ENCODE measurements around the gene SLC38A10.

SLC38A10 gene

DNA sequence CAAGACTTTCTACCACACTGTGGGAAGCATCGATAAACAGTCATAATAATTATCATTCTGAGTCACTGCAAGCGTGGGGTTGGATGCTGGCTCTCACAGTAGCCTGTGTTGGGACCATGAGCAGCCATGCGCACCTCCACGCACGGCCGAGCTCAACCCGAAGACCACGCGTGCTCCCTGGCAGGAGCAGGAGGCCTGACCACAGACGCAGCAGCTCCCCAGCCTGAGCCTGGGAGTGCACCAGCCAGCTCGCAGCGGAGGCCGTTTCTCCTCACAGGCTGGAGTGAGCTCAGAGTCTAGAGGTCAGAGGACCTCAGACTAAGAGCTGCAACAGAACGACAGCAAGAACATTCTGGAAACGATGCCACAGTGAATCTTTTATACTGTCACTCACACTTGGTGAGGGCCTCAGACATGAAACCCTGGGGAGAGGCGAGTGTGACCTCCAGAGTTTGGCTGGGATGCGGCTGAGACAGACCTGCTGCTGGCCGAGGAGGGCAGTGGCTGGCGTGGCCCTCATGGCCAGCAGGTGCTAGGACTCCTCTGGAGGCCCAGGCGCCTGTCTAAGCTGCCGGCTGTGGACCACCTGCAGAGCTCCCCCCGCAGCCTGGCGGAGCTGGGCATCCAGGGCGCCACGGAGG, 50.0 kb downstream of the SLC38A10 start:
- no CpG with 5 or more reads among the region's 25 CpGs for WGBS (ENCODE audit: insufficient coverage, insufficient read length)
- no peak overlapping the region for H3K27ac ChIP-seq (ENCODE audit: low read length)
- H3K27me3 ChIP-seq (ENCODE audit: control insufficient read depth, insufficient read depth, low read length): no peaks in the 10 kb centered on the region
- H3K4me3 ChIP-seq (ENCODE audit: low read length): no peak overlapping the region
- no peak for DNase-seq (ENCODE audit: low read depth, low spot score)
- H3K9me3 ChIP-seq (ENCODE audit: control insufficient read depth, insufficient read depth, low read length): no peaks in the 10 kb centered on the region
- peaks cover 4% of the 10 kb centered on the region for H3K4me1 ChIP-seq (ENCODE audit: control insufficient read depth, insufficient read depth, low read length)
- H3K36me3 ChIP-seq (ENCODE audit: control insufficient read depth, insufficient read depth, low read length): peaks cover 6% of the 10 kb centered on the region; the same call in 1 of the 2 replicates

DNA sequence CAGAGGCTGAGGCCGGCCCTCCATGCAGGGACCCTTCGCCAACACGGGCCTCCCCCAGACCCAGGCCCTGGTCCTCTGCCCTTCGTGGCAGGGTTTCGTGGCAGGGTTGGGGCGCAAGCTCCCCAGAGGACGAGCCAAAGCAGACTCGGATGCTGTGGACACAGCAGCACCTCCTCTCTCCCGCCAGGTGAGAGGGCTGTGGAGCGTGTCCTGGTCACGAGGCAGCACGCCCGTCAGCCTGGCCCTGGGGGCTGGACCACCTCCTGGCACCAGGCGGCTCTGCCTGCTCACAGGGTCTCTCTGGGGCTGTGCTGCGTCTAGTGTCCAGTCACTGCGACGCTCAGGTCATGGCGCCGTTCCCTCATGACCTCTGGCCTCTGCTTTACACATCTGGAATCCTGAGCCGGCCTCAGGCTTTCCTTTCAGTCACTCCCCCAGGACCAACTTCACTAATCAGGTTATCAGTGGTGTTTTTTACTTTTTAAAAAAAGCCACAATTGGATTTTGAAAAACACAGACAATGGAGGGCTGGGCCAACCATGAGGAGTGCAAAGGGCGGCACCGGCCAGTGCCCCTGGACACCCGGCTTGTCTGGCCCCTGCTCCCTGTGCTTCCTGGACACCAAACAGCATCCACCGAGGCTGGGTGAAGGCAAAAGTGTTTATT, 50.6 kb downstream of the SLC38A10 start:
- WGBS (ENCODE audit: insufficient coverage, insufficient read length): no CpG with 5 or more reads among the region's 24 CpGs

DNA sequence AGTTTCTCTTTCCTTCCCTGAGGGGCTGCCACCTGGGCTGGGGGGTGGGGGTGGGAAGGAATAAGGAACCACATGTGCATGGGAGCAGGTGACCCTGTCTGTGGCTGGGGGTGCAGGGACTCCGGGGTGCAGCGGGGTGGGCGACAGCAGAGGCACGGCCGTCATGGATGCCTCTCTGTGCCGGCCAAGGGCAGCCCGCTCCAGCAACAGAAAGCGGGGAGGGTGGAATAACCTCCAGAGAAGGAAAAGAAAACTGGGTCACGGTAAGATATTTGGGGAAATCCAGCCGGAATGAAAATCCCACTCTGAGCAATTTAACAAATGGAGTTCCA, 51.8 kb downstream of the SLC38A10 start:
- no peaks in the 10 kb centered on the region for H3K27me3 ChIP-seq (ENCODE audit: control insufficient read depth, insufficient read depth, low read length)
- 0 out of 2 replicates have a peak, but pooled peaks cover 6% of the 10 kb centered on the region for H3K36me3 ChIP-seq (ENCODE audit: control insufficient read depth, insufficient read depth, low read length)
- H3K4me1 ChIP-seq (ENCODE audit: control insufficient read depth, insufficient read depth, low read length): peaks cover 5% of the 10 kb centered on the region
- H3K27ac ChIP-seq (ENCODE audit: low read length): no peak overlapping the region
- no peaks in the 10 kb centered on the region for H3K9me3 ChIP-seq (ENCODE audit: control insufficient read depth, insufficient read depth, low read length)
- no peak overlapping the region for H3K4me3 ChIP-seq (ENCODE audit: low read length)
- no CpG with 5 or more reads among the region's 10 CpGs for WGBS (ENCODE audit: insufficient coverage, insufficient read length)
- DNase-seq (ENCODE audit: low read depth, low spot score): no peak

More for the DNA sequence above, 50.6 kb downstream of the SLC38A10 start:
- peaks cover 6% of the 10 kb centered on the region; the same call in 1 of the 2 replicates for H3K36me3 ChIP-seq (ENCODE audit: control insufficient read depth, insufficient read depth, low read length)
- no peak overlapping the region for H3K27ac ChIP-seq (ENCODE audit: low read length)
- no peak overlapping the region for H3K4me3 ChIP-seq (ENCODE audit: low read length)
- H3K27me3 ChIP-seq (ENCODE audit: control insufficient read depth, insufficient read depth, low read length): no peaks in the 10 kb centered on the region
- DNase-seq (ENCODE audit: low read depth, low spot score): no peak
- peaks cover 7% of the 10 kb centered on the region for H3K4me1 ChIP-seq (ENCODE audit: control insufficient read depth, insufficient read depth, low read length)
- no peaks in the 10 kb centered on the region for H3K9me3 ChIP-seq (ENCODE audit: control insufficient read depth, insufficient read depth, low read length)

DNA sequence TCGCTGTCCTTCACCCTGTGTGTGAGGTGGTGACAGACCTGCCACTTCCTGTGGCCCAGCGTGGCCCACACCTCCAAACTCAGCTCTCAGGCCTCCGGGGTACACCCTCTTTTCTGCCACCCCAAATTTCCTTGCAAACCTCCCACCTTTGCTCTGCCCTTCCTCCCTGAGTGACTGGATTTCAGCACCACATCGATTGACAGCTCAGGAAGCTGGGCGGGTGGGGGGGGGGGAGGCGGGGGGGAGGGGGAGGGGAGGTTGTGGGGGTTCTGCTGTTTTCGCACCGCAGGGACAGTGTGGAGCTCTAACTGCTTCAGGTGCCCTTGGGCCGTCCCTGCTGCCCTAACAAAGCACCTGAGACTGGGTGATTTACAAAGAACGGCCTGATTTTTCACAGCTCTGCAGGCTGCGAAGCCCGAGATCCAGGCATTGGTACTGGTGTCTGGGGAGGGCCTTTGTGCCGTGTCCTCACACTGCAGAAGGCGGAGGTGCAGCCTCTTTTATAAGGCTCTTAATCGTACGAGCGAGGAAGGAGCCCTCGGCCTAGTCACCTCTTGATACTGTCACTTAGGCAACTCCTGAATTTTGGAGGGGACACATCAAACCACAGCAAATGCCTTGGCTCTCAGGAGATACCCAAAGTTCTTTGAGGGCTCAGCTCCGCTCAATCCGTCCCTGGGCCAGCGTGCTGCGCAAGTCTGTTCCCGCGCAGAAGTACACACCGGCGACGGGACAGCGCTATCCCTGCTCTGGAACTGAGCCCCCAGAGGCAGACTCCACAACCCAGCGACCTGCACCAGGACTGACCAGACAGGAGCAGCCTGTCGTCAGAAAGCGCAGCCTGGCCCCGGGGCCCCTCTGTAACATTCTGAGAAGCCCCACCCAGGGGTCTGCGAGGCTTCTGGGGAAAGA, 52.4 kb downstream of the SLC38A10 start:
- WGBS (ENCODE audit: insufficient coverage, insufficient read length): no CpG with 5 or more reads among the region's 33 CpGs
- no peak overlapping the region for H3K27ac ChIP-seq (ENCODE audit: low read length)
- no peak overlapping the region for H3K4me3 ChIP-seq (ENCODE audit: low read length)
- peaks cover 7% of the 10 kb centered on the region for H3K4me1 ChIP-seq (ENCODE audit: control insufficient read depth, insufficient read depth, low read length)
- no peaks in the 10 kb centered on the region for H3K9me3 ChIP-seq (ENCODE audit: control insufficient read depth, insufficient read depth, low read length)
- DNase-seq (ENCODE audit: low read depth, low spot score): no peak
- no peaks in the 10 kb centered on the region for H3K27me3 ChIP-seq (ENCODE audit: control insufficient read depth, insufficient read depth, low read length)
- 0 out of 2 replicates have a peak, but pooled peaks cover 6% of the 10 kb centered on the region for H3K36me3 ChIP-seq (ENCODE audit: control insufficient read depth, insufficient read depth, low read length)

DNA sequence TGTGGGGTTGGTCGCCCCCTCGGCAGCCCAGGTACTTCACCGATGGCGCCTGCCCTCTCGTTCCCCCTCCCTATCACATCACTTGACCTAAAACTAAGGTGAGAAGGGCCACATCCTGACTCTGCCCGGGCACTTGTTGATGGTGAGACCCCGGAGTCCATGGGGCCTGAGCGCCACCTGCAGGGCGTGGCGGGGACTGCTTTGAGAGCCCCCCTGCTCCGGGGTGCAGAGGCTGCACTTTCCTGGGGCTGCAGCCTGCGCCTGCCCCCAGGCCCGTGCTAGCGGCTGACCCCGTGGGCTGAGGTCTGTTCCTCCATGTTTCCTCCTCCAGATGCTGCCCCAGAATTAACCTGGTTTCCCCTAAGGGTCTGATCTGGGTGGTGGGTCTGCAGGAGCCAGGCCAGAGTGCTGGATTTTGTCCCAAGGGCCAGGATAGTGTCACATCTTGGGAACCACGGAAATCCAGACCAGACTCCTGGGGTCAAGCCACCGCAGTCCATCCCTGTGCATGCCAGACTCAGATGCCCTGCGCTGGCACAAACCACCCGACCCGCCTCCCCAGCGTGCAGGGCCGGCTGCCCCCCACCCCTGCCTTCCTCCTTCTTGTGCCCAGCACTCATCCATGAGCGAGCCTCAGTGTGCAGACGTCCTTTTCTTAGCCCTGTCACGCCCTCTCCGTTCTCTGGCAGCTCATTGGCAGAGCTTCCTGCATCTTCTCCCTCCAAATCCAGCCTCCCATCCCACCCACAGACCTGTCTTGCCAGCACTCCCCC, 53.3 kb downstream of the SLC38A10 start:
- Histone ChIP-seq H3K4me3 (ENCODE audit: low read length) (no peak overlapping the region), H3K27me3 (ENCODE audit: control insufficient read depth, insufficient read depth, low read length) (no peaks in the 10 kb centered on the region), H3K36me3 (ENCODE audit: control insufficient read depth, insufficient read depth, low read length) (0 out of 2 replicates have a peak, but pooled peaks cover 6% of the 10 kb centered on the region), H3K4me1 (ENCODE audit: control insufficient read depth, insufficient read depth, low read length) (peaks cover 7% of the 10 kb centered on the region), H3K9me3 (ENCODE audit: control insufficient read depth, insufficient read depth, low read length) (no peaks in the 10 kb centered on the region), H3K27ac (ENCODE audit: low read length) (no peak overlapping the region)
- no CpG with 5 or more reads among the region's 26 CpGs for WGBS (ENCODE audit: insufficient coverage, insufficient read length)
- DNase-seq (ENCODE audit: low read depth, low spot score): no peak

DNA sequence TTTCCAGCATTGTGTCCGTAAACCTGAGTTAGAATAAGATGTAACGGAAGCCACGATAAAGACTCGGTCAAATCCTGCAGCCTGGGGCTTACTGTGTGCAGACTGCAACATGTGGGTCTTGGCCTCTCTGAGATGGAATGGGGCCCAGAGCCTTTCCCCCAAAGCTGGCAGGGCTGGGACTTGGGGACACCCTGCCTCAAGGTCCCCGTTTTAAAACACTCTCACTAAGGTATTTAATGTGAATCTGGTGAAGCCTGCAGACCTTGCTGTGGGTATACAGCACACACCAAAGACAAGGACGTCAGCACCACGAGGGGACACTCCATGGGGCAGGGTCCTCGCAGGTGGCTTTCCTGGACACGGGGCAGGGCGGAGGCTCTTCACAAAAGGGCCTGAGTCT, 53.9 kb downstream of the SLC38A10 start:
- Histone ChIP-seq H3K27ac (ENCODE audit: low read length) (no peak overlapping the region), H3K4me3 (ENCODE audit: low read length) (no peak overlapping the region), H3K4me1 (ENCODE audit: control insufficient read depth, insufficient read depth, low read length) (peaks cover 7% of the 10 kb centered on the region), H3K9me3 (ENCODE audit: control insufficient read depth, insufficient read depth, low read length) (no peaks in the 10 kb centered on the region), H3K27me3 (ENCODE audit: control insufficient read depth, insufficient read depth, low read length) (no peaks in the 10 kb centered on the region), H3K36me3 (ENCODE audit: control insufficient read depth, insufficient read depth, low read length) (0 out of 2 replicates have a peak, but pooled peaks cover 6% of the 10 kb centered on the region)
- no CpG with 5 or more reads among the region's 10 CpGs for WGBS (ENCODE audit: insufficient coverage, insufficient read length)
- DNase-seq (ENCODE audit: low read depth, low spot score): no peak

DNA sequence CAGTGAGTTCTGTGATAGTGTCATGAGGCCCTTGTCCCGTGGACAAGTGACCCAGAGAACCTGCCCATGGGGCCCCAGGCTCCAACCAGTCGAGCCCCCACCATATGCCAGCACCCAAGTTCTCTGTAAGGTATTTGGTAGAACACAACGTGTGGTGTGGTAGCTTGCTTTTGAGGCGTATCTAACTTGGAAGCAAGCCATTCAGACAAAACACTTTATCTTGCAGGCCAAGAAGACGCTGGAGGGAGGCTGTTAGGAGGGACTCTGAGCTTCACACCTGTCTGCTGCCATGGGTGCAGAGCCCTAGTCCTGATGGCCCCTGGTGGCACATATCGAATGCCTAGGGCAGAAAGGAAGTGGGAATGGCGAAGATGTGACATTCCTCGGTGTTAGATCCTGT, 54.3 kb downstream of the SLC38A10 start:
- H3K27me3 ChIP-seq (ENCODE audit: control insufficient read depth, insufficient read depth, low read length): no peaks in the 10 kb centered on the region
- peaks cover 7% of the 10 kb centered on the region for H3K4me1 ChIP-seq (ENCODE audit: control insufficient read depth, insufficient read depth, low read length)
- 0 out of 2 replicates have a peak, but pooled peaks cover 6% of the 10 kb centered on the region for H3K36me3 ChIP-seq (ENCODE audit: control insufficient read depth, insufficient read depth, low read length)
- H3K4me3 ChIP-seq (ENCODE audit: low read length): no peak overlapping the region
- H3K27ac ChIP-seq (ENCODE audit: low read length): no peak overlapping the region
- no CpG with 5 or more reads among the region's 8 CpGs for WGBS (ENCODE audit: insufficient coverage, insufficient read length)
- no peaks in the 10 kb centered on the region for H3K9me3 ChIP-seq (ENCODE audit: control insufficient read depth, insufficient read depth, low read length)
- DNase-seq (ENCODE audit: low read depth, low spot score): no peak

DNA sequence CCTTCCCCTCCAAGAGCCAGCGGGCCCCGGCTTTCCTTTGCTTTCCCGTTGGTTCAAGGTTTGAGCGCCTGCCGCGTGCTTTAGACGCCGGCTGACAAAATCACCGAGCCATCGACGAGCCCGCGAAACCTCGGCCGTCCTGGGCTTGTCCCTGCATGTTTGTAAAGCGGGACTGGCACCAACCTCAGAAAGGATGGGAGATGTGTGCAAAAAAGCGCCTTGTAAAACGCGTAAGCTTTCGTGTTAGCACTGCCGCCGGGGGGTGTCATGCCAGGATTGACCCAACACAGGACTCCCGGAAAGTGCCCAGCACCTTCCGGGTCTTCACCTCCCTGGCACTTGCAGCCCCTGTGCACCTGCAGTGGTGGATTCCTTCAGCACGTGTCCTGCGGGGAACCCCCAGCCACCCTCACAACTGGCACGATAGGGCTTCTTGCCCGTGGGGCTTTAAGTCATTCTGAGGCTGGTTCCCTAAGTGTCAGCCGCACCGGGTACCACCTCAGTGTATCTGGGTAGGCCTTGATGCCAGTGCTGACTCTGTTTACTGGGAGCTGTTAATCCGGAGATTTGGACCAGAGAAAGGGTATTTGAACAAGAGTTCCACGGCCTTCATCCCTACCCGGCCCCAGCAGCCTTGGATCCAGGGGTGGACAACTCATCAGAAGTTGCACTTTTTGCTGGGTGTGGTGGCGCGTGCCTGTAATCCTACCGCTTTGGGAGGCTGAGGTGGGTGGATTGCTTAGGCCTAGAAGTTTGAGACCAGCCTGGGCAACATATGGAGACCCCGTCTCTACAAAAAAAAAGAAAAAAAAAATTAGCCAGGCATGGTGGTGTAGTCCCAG, 55.2 kb downstream of the SLC38A10 start:
- peaks cover 7% of the 10 kb centered on the region for H3K4me1 ChIP-seq (ENCODE audit: control insufficient read depth, insufficient read depth, low read length)
- H3K36me3 ChIP-seq (ENCODE audit: control insufficient read depth, insufficient read depth, low read length): 0 out of 2 replicates have a peak, but pooled peaks cover 4% of the 10 kb centered on the region
- peak overlapping the region; percentile 98 for H3K4me3 ChIP-seq (ENCODE audit: low read length)
- no peaks in the 10 kb centered on the region for H3K27me3 ChIP-seq (ENCODE audit: control insufficient read depth, insufficient read depth, low read length)
- H3K27ac ChIP-seq (ENCODE audit: low read length): no peak overlapping the region
- WGBS (ENCODE audit: insufficient coverage, insufficient read length): no CpG with 5 or more reads among the region's 37 CpGs
- no peak for DNase-seq (ENCODE audit: low read depth, low spot score)
- H3K9me3 ChIP-seq (ENCODE audit: control insufficient read depth, insufficient read depth, low read length): no peaks in the 10 kb centered on the region

DNA sequence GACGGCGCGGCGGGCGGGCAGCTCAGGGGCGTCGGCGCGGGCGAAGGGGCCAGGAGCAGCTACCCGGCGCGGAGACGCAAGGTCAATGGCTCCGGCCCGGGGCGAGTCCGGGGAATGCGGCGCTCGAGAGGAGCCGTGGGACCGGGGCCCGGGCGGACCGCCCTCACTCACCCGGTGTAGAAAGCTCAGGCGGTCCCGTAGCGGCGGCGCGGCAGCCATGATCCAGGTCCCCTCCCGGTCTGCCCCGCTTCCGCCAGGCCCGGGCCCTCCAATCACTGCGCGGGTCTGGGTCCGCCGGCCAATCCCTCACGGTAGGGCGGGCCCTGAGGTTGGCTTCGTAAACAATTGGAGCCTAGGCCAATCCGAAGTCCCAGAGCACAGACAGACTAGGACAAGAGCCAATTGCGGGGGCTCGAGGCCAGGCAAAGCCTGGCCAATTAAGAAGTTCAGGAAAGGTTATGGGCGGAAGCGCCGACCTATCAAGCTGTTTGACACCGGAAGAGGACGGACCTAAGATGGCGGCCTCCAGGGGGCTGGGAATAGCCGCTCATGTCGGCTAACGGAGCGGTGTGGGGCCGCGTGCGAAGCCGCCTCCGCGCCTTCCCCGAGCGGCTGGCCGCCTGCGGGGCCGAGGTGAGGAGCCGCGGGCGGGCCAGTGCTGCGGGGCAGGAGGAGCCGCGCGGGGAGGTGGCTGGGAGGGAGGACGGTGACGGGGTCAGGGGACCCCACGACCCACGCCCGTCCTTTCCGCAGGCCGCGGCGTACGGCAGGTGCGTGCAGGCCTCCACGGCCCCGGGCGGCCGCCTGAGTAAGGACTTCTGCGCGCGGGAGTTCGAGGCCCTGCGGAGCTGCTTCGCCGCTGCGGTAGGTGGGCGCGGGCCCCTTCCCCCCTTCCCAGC, 56.0 kb downstream of the SLC38A10 start, which contains the start of the genes NDUFAF8 and TEPSIN:
NDUFAF8 (plus strand) TSS at position 504 of the 899 bp plus-strand sequence; CDS start at position 550, 46 bp downstream.
TEPSIN (minus strand) TSS at position 241 of the 899 bp plus-strand sequence; CDS start at position 219, 22 bp downstream.
- WGBS (ENCODE audit: insufficient coverage, insufficient read length): no CpG with 5 or more reads among the region's 100 CpGs
- peak; percentile 92 for DNase-seq (ENCODE audit: low read depth, low spot score)
- H3K27ac ChIP-seq (ENCODE audit: low read length): no peak within 1 kb of the TSS
- H3K4me1 ChIP-seq (ENCODE audit: control insufficient read depth, insufficient read depth, low read length): peaks cover 7% of the 10 kb centered on the region
- H3K27me3 ChIP-seq (ENCODE audit: control insufficient read depth, insufficient read depth, low read length): no peaks in the 10 kb centered on the region
- H3K36me3 ChIP-seq (ENCODE audit: control insufficient read depth, insufficient read depth, low read length): 0 out of 2 replicates have a peak, but pooled peaks cover 4% of the 10 kb centered on the region
- H3K9me3 ChIP-seq (ENCODE audit: control insufficient read depth, insufficient read depth, low read length): no peaks in the 10 kb centered on the region
- H3K4me3 ChIP-seq (ENCODE audit: low read length): peak within 1 kb of the TSS; percentile 98
